ENCODE measurements around the gene KLHL13. TPM values are rescaled to one million over a fixed set of nuclear protein-coding genes. Genes with fewer than 3 reads are reported as not detected.
"Not testable (repeated sequence)": the region's sequence is repeated elsewhere in the genome, so short reads cannot be mapped to it uniquely, and the experiment has no call there.

The KLHL13 gene
- polyA plus RNA-seq, 4 donors, result 4.2 to 74.2 (median 4.7) TPM

GRCh38 chrX:118026631-118027030, 90.0 kb downstream of the KLHL13 start:
- DNase-seq, result no peak
- Histone ChIP-seq H3K36me3 (ENCODE audit: control insufficient read depth in 3 of 3, insufficient read depth in 2 of 3, low read depth in 1 of 3, low read length in 3 of 3) (no peaks in the 10 kb centered on the region), H3K9me3 (ENCODE audit: control insufficient read depth in 2 of 2, insufficient read depth in 1 of 2, low read depth in 1 of 2, low read length in 1 of 2) (no peaks in the 10 kb centered on the region), H3K27me3 (ENCODE audit: control insufficient read depth in 3 of 3, insufficient read depth in 3 of 3, low read length in 3 of 3) (no peaks in the 10 kb centered on the region), H3K4me1 (ENCODE audit: control insufficient read depth in 3 of 3, insufficient read depth in 2 of 3, low read depth in 1 of 3, low read length in 2 of 3) (no peaks in the 10 kb centered on the region), H3K4me3 (ENCODE audit: low read depth in 1 of 3, low read length in 3 of 3) (no peak overlapping the region), H3K27ac (ENCODE audit: low read depth in 1 of 3, low read length in 2 of 3) (no peak overlapping the region)
- no peak for FAIRE-seq
- 50 to 69% (median 57%) methylated on average over 1 of the region's 1 CpG for WGBS, 3 donors

- Histone ChIP-seq H3K27ac (ENCODE audit: low read depth in 1 of 3, low read length in 2 of 3) (peak overlapping the region in 1 of 3 donors; percentile 50), H3K4me3 (ENCODE audit: low read depth in 1 of 3, low read length in 3 of 3) (no peak overlapping the region), H3K4me1 (ENCODE audit: control insufficient read depth in 3 of 3, insufficient read depth in 2 of 3, low read depth in 1 of 3, low read length in 2 of 3) (no peaks in the 10 kb centered on the region), H3K27me3 (ENCODE audit: control insufficient read depth in 3 of 3, insufficient read depth in 3 of 3, low read length in 3 of 3) (no peaks in the 10 kb centered on the region), H3K36me3 (ENCODE audit: control insufficient read depth in 3 of 3, insufficient read depth in 2 of 3, low read depth in 1 of 3, low read length in 3 of 3) (no peaks in the 10 kb centered on the region), H3K9me3 (ENCODE audit: control insufficient read depth in 2 of 2, insufficient read depth in 1 of 2, low read depth in 1 of 2, low read length in 1 of 2) (no peaks in the 10 kb centered on the region)
- FAIRE-seq, result no peak
- WGBS, 3 donors, result 29 to 47% (median 45%) methylated on average over 4 of the region's 4 CpGs
- peak; percentile 0 to 40 for DNase-seq
These were observed 91.4 kb downstream of the KLHL13 start for GRCh38 chrX:118025226-118025625.

GRCh38 chrX:118024482-118024881, 92.1 kb downstream of the KLHL13 start:
- 22 to 55% (median 36%) methylated on average over 1 of the region's 1 CpG for WGBS, 3 donors
- DNase-seq, result no peak
- Histone ChIP-seq H3K4me3 (ENCODE audit: low read depth in 1 of 3, low read length in 3 of 3) (no peak overlapping the region), H3K27me3 (ENCODE audit: control insufficient read depth in 3 of 3, insufficient read depth in 3 of 3, low read length in 3 of 3) (no peaks in the 10 kb centered on the region), H3K9me3 (ENCODE audit: control insufficient read depth in 2 of 2, insufficient read depth in 1 of 2, low read depth in 1 of 2, low read length in 1 of 2) (no peaks in the 10 kb centered on the region), H3K36me3 (ENCODE audit: control insufficient read depth in 3 of 3, insufficient read depth in 2 of 3, low read depth in 1 of 3, low read length in 3 of 3) (no peaks in the 10 kb centered on the region), H3K4me1 (ENCODE audit: control insufficient read depth in 3 of 3, insufficient read depth in 2 of 3, low read depth in 1 of 3, low read length in 2 of 3) (no peaks in the 10 kb centered on the region), H3K27ac (ENCODE audit: low read depth in 1 of 3, low read length in 2 of 3) (peak overlapping the region in 1 of 3 donors; percentile 50)
- peak; percentile 33 for FAIRE-seq

- no peak overlapping the region for H3K4me3 ChIP-seq (ENCODE audit: low read depth in 1 of 3, low read length in 3 of 3)
These were observed 93.9 kb downstream of the KLHL13 start for GRCh38 chrX:118022753-118023152.

DNA sequence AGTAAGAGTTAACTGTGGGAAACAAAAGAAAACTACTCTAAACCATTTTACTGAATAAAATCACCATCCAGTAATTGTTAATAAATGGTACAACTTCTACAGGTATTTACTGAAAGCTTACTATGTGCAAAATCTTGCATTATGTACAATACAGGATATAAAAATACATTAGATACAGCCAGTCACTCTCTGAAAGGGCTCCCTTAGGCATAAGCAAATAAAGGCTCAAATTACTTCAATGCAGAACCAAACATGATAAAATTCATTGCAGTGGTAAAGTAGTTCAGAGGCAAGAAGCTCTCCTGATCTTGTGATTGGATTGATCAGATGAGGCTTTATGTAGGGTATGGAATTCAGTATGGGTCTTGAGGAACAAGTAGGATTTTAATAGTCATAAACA, 100.2 kb downstream of the KLHL13 start:
- no peak for FAIRE-seq
- no peaks in the 10 kb centered on the region for H3K27me3 ChIP-seq (ENCODE audit: control insufficient read depth in 3 of 3, insufficient read depth in 3 of 3, low read length in 3 of 3)

More at GRCh38 chrX:118022753-118023152, 93.9 kb downstream of the KLHL13 start:
- no peaks in the 10 kb centered on the region for H3K27me3 ChIP-seq (ENCODE audit: control insufficient read depth in 3 of 3, insufficient read depth in 3 of 3, low read length in 3 of 3)
- no peaks in the 10 kb centered on the region for H3K9me3 ChIP-seq (ENCODE audit: control insufficient read depth in 2 of 2, insufficient read depth in 1 of 2, low read depth in 1 of 2, low read length in 1 of 2)
- no peaks in the 10 kb centered on the region for H3K36me3 ChIP-seq (ENCODE audit: control insufficient read depth in 3 of 3, insufficient read depth in 2 of 3, low read depth in 1 of 3, low read length in 3 of 3)
- DNase-seq, result no peak
- WGBS, 3 donors, result 42 to 64% (median 55%) methylated on average over 2 of the region's 2 CpGs
- no peak for FAIRE-seq
- H3K4me1 ChIP-seq (ENCODE audit: control insufficient read depth in 3 of 3, insufficient read depth in 2 of 3, low read depth in 1 of 3, low read length in 2 of 3), result no peaks in the 10 kb centered on the region
- H3K27ac ChIP-seq (ENCODE audit: low read depth in 1 of 3, low read length in 2 of 3), result no peak overlapping the region

GRCh38 chrX:118002417-118002816, 114.2 kb downstream of the KLHL13 start:
- H3K4me1 ChIP-seq (ENCODE audit: control insufficient read depth in 3 of 3, insufficient read depth in 2 of 3, low read depth in 1 of 3, low read length in 2 of 3); H3K27ac ChIP-seq (ENCODE audit: low read depth in 1 of 3, low read length in 2 of 3); H3K4me3 ChIP-seq (ENCODE audit: low read depth in 1 of 3, low read length in 3 of 3); FAIRE-seq; H3K27me3 ChIP-seq (ENCODE audit: control insufficient read depth in 3 of 3, insufficient read depth in 3 of 3, low read length in 3 of 3); H3K36me3 ChIP-seq (ENCODE audit: control insufficient read depth in 3 of 3, insufficient read depth in 2 of 3, low read depth in 1 of 3, low read length in 3 of 3); H3K9me3 ChIP-seq (ENCODE audit: control insufficient read depth in 2 of 2, insufficient read depth in 1 of 2, low read depth in 1 of 2, low read length in 1 of 2); DNase-seq: not testable (repeated sequence)
- 82 to 93% (median 93%) methylated on average over 6 of the region's 6 CpGs for WGBS, 3 donors

More for the DNA sequence above, 100.2 kb downstream of the KLHL13 start:
- H3K27ac ChIP-seq (ENCODE audit: low read depth in 1 of 3, low read length in 2 of 3), result no peak overlapping the region
- H3K4me1 ChIP-seq (ENCODE audit: control insufficient read depth in 3 of 3, insufficient read depth in 2 of 3, low read depth in 1 of 3, low read length in 2 of 3), result no peaks in the 10 kb centered on the region
- no peak for DNase-seq
- H3K4me3 ChIP-seq (ENCODE audit: low read depth in 1 of 3, low read length in 3 of 3), result no peak overlapping the region
- H3K9me3 ChIP-seq (ENCODE audit: control insufficient read depth in 2 of 2, insufficient read depth in 1 of 2, low read depth in 1 of 2, low read length in 1 of 2), result peaks cover 0 to 4% of the 10 kb centered on the region in 2 donors
- no peaks in the 10 kb centered on the region for H3K36me3 ChIP-seq (ENCODE audit: control insufficient read depth in 3 of 3, insufficient read depth in 2 of 3, low read depth in 1 of 3, low read length in 3 of 3)

DNA sequence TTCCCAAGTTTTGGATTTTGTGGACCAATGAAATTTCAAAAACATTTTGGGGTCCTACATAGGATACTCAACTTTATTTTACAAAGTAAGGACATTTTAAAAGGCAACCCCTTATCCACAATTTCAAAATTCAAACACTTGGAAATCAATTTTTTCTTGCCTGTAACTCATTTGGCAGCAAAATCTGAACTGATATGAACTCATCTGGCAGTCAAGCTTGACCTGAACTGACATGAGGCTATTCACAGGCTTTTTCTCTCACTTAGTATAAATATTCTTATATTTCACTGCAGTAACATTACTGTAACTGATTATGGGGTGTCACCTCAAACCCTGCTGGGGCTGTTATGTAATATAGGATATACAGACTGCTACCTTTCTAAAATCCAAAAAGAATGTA, 116.1 kb downstream of the KLHL13 start:
- Histone ChIP-seq H3K4me3 (ENCODE audit: low read depth in 1 of 3, low read length in 3 of 3) (no peak overlapping the region), H3K27me3 (ENCODE audit: control insufficient read depth in 3 of 3, insufficient read depth in 3 of 3, low read length in 3 of 3) (no peaks in the 10 kb centered on the region), H3K27ac (ENCODE audit: low read depth in 1 of 3, low read length in 2 of 3) (no peak overlapping the region), H3K9me3 (ENCODE audit: control insufficient read depth in 2 of 2, insufficient read depth in 1 of 2, low read depth in 1 of 2, low read length in 1 of 2) (no peaks in the 10 kb centered on the region), H3K4me1 (ENCODE audit: control insufficient read depth in 3 of 3, insufficient read depth in 2 of 3, low read depth in 1 of 3, low read length in 2 of 3) (no peaks in the 10 kb centered on the region), H3K36me3 (ENCODE audit: control insufficient read depth in 3 of 3, insufficient read depth in 2 of 3, low read depth in 1 of 3, low read length in 3 of 3) (no peaks in the 10 kb centered on the region)
- DNase-seq (no peak), FAIRE-seq (no peak)

- FAIRE-seq, result no peak
- no peaks in the 10 kb centered on the region for H3K27me3 ChIP-seq (ENCODE audit: control insufficient read depth in 3 of 3, insufficient read depth in 3 of 3, low read length in 3 of 3)
- no peaks in the 10 kb centered on the region for H3K9me3 ChIP-seq (ENCODE audit: control insufficient read depth in 2 of 2, insufficient read depth in 1 of 2, low read depth in 1 of 2, low read length in 1 of 2)
These were observed 118.4 kb downstream of the KLHL13 start for GRCh38 chrX:117998171-117998570.

DNA sequence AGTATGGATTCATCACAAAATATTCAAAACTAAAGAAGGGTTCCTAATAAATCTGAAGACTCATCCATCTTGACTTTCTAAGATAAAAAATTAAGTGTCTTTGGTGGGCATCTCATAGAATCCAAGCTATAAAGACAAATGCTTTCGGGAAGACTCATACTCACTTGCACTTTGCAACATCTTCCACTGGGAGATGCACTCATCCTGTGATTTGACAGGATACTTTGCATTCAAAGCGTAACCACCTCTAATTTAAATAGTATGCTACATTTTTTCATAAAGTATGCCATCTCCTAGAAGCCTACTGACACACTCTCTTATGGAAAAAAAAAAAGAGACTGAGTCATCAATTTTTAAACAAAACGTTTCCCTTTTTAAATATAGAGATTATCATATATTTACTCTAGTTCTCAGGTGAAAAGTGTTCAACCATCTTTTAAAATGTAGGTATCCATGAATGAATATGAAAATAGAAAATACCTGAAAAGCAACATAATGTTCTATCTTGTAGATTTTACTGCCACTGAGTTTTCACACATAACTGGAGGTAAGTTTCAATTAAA, 119.6 kb downstream of the KLHL13 start:
- Histone ChIP-seq H3K4me3 (ENCODE audit: low read depth in 1 of 3, low read length in 3 of 3) (no peak overlapping the region), H3K4me1 (ENCODE audit: control insufficient read depth in 3 of 3, insufficient read depth in 2 of 3, low read depth in 1 of 3, low read length in 2 of 3) (no peaks in the 10 kb centered on the region), H3K36me3 (ENCODE audit: control insufficient read depth in 3 of 3, insufficient read depth in 2 of 3, low read depth in 1 of 3, low read length in 3 of 3) (peaks cover 0 to 3% (median 0%) of the 10 kb centered on the region in 3 donors), H3K9me3 (ENCODE audit: control insufficient read depth in 2 of 2, insufficient read depth in 1 of 2, low read depth in 1 of 2, low read length in 1 of 2) (no peaks in the 10 kb centered on the region), H3K27ac (ENCODE audit: low read depth in 1 of 3, low read length in 2 of 3) (no peak overlapping the region), H3K27me3 (ENCODE audit: control insufficient read depth in 3 of 3, insufficient read depth in 3 of 3, low read length in 3 of 3) (no peaks in the 10 kb centered on the region)
- 47 to 60% (median 52%) methylated on average over 3 of the region's 3 CpGs for WGBS, 3 donors
- DNase-seq (peak in 1 of 2 donors; percentile 14), FAIRE-seq (no peak)

More at GRCh38 chrX:117998171-117998570, 118.4 kb downstream of the KLHL13 start:
- no peak for DNase-seq
- Histone ChIP-seq H3K36me3 (ENCODE audit: control insufficient read depth in 3 of 3, insufficient read depth in 2 of 3, low read depth in 1 of 3, low read length in 3 of 3) (peaks cover 0 to 3% (median 0%) of the 10 kb centered on the region in 3 donors), H3K27ac (ENCODE audit: low read depth in 1 of 3, low read length in 2 of 3) (no peak overlapping the region), H3K4me1 (ENCODE audit: control insufficient read depth in 3 of 3, insufficient read depth in 2 of 3, low read depth in 1 of 3, low read length in 2 of 3) (no peaks in the 10 kb centered on the region), H3K4me3 (ENCODE audit: low read depth in 1 of 3, low read length in 3 of 3) (no peak overlapping the region)
- 68 to 90% (median 88%) methylated on average over 2 of the region's 2 CpGs for WGBS, 3 donors

Measured in small intestine (tissue), 7 donors.